Posterior vena cava (tissue), 2 donors: ENCODE results near the gene NEUROG3. TPM values are rescaled to one million over a fixed set of nuclear protein-coding genes. Genes with fewer than 3 reads are reported as not detected.
A peak's percentile ranks its signal among the peaks of the same experiment; 100 is the strongest.
"Not testable (repeated sequence)": the region's sequence is repeated elsewhere in the genome, so short reads cannot be mapped to it uniquely, and the experiment has no call there.

Experiments
- DNase-seq: peaks from one replicate; pipeline ENCODE4 v3.0.0-alpha.2; 2020; ENCODE audit warnings: low spot score
- intact Hi-C, 2 donors: fragments of 100-400 bp; cut with DNase I; formaldehyde crosslinking; loops; one replicate each; pipeline versions ENCODE4 v1.14.1 to v1.14.2; 2022 to 2023
- total RNA-seq, 2 donors: library from RNA; stranded (reverse); fragmentation: NEBNext Ultra II Directional; extraction: Animal tissue kit (Norgen Biotek cat#: 25700); gene quantifications; one replicate each; pipeline ENCODE4 v1.2.1, GENCODE V29; 2021
- donor health status: DM: yes; HTN: yes; CAD: no.
- donor health status: DM: yes; HTN: yes; CAD: no.

The NEUROG3 gene
- total RNA-seq, 2 donors from 2014 or later = not detected

DNA sequence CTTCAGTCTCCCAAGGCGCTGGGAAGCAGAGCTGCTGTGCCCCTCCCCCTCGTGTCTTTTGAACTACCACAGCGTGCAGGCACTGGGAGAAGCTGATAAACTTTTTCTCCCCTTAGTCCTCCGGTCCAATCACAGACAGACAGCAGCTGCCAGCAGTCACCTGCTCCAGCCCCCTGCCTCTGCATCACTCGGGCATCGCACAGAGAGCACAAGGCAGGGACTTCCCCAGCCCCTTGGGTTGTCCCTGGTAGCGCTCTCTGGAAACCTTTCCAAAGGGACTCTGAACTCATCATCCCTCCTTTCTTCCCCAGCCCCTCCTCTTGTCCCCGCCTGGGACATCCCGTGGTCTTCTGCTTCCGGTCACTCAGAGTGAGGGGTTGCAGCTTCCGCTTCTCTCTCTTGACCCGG lies 1.4 kb upstream of the NEUROG3 start:
- intact Hi-C loops = loop anchor here in 1 of 2 donors (10.0 kb wide), 1 partner anchor 1020 kb away; no protein-coding TSS in a partner anchor
- no peak for DNase-seq

DNA sequence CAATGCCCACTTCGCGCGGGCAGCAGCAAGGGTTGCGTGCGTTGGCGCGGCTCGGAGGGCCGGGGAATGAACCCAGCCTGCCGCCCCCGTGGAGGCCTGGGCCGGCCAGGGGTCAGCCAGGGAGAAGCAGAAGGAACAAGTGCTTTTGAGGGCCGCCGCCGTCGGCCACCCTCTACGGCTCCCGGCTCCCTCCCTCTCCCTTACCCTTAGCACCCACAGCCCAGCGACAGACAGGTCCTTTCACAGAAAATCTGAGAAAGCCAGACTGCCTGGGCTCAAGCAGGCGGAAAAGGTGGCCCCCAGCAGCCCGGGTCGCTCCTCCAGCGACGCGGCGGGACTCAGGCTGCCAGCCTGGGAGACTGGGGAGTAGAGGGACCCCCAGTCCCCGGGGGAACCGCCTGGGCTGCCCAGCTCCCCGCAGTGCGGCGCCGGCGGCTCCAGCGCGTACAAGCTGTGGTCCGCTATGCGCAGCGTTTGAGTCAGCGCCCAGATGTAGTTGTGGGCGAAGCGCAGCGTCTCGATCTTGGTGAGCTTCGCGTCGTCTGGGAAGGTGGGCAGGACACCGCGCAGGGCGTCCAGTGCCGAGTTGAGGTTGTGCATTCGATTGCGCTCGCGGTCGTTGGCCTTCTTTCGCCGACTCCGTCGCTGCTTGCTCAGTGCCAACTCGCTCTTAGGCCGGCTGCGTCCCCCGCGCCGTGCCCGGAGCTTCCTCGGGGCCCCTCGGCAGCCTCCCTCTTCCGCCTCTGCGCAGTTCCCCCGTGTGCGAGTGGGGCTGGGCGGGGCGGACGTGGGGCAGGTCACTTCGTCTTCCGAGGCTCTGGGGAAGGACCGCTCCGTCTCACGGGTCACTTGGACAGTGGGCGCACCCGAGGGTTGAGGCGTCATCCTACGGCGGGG lies 815 bp downstream of the NEUROG3 start:
- intact Hi-C loops = loop anchor here in 1 of 2 donors (10.0 kb wide), 1 partner anchor 1022 kb away; no protein-coding TSS in a partner anchor
- no peak for DNase-seq

DNA sequence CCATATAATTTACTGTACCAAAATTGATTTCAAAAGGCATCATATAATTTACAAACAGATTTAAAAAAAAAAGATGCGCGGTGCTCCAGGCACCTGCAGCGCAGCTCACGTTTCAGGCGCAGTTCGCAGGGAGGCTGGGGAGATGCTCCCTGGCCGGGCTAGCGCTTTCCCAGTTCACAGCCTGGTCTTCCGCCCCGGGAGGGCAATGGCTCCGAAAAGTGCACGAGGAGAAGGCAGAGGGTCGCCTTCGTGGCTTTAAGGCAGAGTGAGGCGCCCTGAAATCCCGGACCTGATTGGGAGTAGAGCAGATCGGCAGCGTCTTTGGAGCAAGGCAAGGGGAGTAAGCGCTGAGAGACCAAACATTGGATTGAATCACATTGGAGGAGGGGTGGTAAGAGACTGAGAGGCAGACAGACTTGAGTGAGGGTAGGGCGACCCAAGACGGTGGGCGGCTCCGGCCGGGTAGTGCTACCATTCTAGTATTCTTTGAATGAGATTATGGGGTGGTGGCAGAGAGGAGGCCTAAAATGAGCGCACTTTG lies 1.5 kb downstream of the NEUROG3 start:
- intact Hi-C loops = loop anchor here in 1 of 2 donors (10.0 kb wide), 1 partner anchor 1023 kb away; no protein-coding TSS in a partner anchor
- no peak for DNase-seq

DNA sequence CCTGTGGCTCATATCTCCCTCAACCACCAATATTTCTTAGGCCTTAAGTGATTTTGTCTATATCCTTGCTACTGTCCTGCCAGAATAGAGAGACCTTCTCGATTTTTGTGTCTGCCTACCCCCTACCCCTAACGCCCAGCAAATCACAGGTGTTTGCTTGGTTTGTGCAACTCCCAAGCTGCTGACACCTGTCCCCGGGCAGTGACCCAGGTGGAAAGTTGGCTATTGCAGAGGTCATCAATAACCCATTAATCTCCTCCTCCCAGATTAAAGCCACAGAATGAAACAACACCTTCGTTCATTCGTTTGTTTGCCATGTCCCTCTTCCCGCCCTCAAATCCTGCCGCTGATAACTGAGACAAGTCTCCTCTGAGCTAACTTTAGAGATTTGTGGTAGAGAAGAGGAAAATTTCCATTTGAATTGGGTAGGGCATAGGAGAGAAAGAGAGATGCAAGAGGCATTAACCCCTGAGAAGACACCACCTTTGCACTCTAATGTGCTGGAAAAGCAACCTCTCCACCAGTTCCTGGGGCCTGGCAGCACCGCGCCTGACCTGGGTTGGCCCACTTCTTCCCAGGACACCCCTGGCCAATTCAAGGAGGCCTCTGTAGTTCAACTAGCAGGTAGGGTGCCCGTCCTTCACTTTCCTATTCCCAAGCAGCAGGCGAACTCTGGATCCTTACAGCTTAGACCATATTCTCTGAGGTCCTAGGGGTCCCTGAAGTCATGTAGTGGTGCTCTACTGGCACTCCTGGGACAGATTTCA lies 3.0 kb downstream of the NEUROG3 start:
- intact Hi-C loops = loop anchor here in 1 of 2 donors (10.0 kb wide), 1 partner anchor 1025 kb away; no protein-coding TSS in a partner anchor
- no peak for DNase-seq

DNA sequence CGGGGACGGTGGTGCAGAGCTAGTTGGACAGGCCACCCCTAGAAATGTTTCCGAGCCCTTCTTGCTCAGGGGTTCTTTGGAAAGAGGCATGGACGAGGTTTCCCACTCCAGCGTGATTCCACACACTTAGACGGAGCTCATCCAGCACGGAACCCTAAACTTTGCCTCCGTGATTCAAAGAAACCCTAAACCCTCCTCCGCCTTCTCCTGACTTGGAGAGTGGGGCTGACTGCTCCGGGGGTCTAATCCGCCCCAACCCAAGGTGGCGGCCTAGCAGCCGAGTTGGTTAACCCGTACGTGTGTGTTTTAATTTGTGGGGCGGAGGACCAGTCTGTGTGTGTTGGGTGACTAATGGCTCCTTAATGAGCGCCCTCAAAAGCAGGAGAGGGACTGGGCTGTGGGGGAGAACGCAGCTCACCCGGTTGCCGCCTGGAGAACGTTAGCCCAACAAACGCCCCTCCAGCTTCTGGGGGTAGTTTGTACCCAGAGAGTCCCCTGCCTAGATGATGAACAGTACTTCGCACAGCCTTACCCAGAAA lies 3.8 kb downstream of the NEUROG3 start:
- DNase-seq = no peak
- intact Hi-C loops = loop anchor here in 1 of 2 donors (5.0 kb wide), 1 partner anchor 677 kb away; no protein-coding TSS in a partner anchor

DNA sequence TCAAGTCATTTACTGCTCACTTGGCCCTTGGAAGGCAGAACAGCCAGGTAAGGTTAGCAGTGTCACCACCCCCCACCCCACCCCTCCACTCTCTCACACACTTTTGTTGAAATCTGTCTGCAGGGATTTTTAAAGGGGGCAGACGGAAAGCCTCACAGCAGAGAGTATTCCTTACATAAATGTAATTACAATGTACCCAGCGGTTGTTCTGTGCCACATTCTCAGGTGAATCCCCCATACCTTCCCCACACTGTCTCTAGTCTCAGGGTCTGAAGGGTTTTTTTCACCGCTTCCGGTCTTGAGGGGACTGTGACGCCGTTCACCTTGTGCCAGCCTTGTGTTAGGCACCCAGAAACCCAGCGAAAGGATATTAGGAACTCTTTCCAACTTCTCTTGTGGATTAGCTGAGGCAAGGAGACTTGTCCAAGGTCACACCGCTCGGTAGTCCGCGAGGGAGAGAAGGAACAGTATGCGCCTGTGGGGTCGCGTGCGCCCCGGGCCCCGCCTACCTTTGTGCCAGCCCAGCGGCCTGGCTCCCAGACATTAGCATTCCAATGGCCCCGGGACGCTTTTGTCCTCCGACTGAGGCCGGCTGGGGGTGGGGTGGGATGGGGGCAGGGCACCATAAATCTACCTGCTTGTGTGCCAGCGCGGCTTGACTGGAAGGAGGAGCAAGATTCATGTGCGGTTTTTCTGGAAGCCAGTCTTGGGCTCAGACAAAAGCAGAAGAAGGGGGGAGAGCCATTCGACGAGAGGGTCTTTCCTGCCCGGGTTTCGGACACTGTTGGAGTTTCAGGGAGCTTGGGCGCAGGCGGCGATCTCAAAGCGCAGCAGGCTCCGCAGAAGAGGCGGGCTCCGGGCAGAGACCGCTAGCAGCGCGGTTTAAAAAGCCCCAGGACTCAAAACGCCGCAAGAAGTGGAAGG lies 4.5 kb downstream of the NEUROG3 start:
- peak; percentile 79 for DNase-seq
- intact Hi-C loops = loop anchor here in 1 of 2 donors (5.0 kb wide), 1 partner anchor 676 kb away; no protein-coding TSS in a partner anchor

DNA sequence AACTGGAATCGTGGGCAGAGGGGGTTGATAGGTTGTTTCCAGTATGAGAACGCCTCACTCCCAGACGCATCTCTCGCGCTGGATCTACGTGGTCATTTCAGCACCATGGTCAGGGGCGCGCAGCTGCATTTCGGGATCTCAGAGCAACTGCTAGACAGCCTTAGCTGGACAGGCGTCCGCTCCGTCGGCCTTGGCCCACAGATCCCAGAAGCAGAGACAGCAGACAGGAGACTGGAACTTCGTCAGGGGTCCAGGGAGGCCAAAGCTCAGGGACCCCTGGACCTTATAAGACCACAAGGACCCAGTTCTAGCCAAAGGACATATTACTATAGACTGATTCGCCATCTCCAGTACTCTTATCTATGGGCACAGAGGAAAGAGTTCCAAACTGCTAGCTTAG lies 5.3 kb downstream of the NEUROG3 start:
- intact Hi-C loops = loop anchor here in 1 of 2 donors (5.0 kb wide), 1 partner anchor 676 kb away; no protein-coding TSS in a partner anchor
- DNase-seq = peak; percentile 88

DNA sequence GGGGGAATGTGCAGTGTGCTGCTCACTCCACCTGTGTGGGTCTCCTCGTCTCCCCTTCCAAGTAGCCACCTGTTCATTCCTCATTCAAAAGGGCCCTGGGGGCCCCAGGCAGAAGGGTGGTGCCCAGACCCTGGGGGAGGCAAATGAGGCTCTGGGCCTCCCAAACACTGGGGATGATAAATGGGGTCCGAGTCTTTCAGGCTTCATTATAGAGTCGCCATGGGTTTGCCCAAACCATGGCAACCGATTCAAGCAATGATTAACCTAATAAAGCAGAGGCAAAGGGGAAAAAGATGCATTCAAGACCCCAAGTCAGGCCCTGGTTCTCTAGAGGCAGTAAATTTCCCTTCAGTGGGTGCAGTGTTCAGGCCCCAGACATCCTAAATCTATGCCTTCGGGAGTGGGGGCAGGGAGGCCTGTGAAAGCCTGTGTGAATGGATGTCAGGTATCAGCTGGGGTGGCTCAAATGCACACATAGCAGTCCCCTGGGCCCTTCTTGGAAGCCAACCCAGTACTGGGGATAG lies 10.4 kb downstream of the NEUROG3 start:
- no peak for DNase-seq
- intact Hi-C loops = no loop called here

DNA sequence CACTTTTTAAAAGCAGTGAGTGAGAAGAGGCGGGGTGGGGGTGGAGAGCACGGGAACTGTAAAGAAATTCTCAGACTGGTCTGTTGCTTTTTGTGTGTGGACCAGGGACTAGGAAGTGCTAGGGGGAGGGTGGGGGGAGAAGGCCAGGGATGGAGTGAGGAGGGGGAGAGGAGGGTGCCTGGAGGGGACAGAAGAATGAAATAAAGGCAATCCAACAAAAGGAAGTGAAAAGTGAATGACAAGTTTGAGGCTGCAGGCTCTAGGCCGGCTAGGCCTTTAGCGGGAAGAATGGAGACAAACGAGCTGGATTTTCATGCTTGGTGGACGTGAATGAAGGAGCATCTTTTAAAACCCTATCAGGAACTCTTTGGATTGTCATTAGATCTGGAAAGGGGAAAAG lies 13.7 kb downstream of the NEUROG3 start:
- no peak for DNase-seq
- intact Hi-C loops = no loop called here

DNA sequence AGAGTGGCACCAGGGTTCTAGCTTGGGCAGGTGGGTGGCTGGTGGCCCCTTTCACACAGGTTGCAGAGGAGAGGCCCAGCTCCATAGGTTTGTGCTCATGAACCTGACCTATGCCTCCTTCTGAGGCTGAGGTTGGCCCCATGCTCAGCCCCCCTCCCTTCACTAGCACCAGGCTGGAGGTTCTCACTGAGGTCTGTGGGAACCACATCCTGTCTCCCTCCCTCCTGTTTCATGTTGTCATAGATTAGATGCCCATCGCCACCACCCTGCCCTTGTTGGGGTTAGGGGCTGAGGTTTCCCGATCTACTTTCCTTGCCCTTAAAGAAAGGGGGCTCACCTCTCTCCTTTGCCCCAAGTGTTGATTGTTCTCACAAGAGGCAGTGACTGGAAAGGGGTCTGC lies 14.7 kb downstream of the NEUROG3 start:
- intact Hi-C loops = no loop called here
- no peak for DNase-seq

DNA sequence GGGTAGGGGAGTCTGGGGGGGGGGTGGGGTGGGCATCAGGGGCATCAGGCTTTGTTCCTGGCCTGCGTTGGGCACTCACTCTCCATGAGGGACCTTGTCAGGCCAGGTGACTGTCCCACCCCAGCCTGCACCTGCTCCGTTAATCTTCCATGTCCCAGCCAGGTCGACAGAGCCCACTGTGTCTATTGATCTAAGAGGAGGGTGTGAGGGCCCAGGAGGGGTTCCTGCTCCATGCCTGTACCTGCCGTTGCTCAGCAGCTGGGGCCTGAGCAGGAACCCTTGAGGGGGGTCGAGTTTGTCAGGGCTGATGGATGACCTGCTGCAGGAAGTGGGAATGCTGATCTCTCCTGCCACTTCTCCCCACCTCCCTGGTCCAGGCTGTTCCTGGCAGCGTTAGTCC lies 18.6 kb downstream of the NEUROG3 start:
- no peak for DNase-seq
- intact Hi-C loops = no loop called here

DNA sequence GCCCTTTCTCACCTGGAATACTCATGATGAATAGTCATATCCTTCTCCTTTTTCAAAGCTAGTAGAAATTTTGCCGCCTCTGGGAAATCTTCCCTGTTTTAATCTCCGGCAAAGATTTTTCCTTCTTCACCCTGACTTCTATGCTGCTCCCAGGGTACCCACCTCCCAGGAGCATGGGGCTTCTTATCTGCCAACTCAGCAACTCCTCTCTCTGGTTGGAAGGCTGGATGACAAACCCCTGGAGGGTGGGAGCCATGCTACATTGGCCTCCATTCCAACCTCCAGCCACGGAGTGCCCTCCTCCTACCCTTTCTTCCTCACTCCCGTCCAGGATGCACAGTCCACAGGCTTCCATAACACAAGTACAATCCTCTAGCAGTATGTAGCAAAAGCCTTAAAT lies 19.9 kb downstream of the NEUROG3 start:
- intact Hi-C loops = no loop called here
- DNase-seq = no peak

DNA sequence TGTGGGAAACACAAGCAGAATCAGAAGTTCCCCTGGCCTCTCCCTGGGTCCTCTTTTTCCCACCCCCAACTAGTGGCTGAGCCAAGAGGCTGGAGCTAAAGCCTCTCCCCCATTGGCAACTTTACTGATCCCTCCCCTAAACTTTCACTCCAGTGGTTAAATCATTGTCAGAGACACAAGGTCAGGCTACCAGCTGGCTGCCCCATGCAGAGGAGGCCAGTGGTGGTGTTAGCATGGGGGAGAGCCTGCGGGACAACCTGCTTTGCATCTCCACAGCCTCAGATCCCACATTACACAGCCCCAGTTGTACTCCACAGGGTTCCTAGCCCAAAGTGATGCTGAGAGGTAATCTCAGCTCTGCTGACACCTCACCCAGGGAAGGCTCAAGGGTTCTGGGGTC lies 21.0 kb downstream of the NEUROG3 start:
- no peak for DNase-seq
- intact Hi-C loops = no loop called here

DNA sequence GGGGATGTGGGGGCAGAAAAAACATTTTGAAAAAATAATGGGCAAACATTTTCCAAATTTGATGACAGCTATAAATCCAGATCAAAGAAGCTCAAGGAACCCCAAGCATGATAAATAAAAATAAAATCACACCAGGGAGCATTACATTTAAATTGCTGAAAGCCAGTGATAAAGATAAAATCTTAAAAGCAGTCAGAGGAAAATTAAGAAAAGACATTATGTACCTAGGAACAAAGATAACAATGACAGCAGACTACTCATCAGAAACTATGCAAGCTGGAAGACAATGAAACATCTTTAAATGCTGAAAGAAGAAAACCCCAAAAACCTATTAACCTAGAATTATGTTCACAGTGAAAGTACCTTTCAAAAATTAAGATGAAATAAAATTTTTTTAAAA lies 23.3 kb downstream of the NEUROG3 start:
- no peak for DNase-seq
- intact Hi-C loops = no loop called here

DNA sequence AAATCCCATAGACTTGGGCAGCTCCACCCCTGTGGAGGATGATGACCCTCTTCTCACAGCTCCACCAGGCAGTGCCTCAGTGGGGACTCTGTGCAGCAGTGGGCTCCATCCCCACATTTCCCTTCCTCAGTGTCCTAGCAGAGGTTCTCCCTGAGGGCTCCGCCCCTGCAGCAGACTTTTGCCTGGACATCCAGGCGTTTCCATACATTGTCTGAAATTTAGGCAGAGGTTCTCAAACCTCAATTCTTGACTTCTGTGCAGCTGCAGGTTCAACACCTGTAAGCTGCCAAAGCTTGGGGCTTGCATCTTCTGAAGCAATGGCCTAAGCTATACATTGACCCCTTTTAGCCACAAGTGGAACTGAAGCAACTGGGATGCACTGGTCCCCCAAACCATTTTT lies 31.8 kb downstream of the NEUROG3 start:
- intact Hi-C loops = no loop called here
- no peak for DNase-seq

DNA sequence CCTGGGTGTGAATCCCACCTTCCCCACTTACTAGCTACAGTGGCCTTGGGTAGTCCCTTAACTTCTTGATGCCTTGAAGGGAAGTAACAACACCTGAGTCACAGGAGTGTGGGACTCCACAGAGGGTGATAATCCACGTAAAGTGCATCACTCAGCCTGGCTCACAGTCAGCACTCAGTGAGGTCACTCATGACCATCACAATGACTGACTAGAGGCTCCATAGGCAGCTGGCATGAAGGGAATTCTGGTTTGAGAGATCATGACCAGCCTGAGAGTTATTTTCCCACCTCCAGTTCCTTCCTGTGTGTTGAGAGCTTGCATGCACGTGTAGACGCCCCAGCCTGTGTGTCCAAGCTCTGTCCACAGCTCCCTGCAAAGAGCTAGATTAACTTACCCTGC lies 34.8 kb downstream of the NEUROG3 start:
- no peak for DNase-seq
- intact Hi-C loops = loop anchor here in 1 of 2 donors (2.0 kb wide), 1 partner anchor 40 kb away; no protein-coding TSS in a partner anchor

DNA sequence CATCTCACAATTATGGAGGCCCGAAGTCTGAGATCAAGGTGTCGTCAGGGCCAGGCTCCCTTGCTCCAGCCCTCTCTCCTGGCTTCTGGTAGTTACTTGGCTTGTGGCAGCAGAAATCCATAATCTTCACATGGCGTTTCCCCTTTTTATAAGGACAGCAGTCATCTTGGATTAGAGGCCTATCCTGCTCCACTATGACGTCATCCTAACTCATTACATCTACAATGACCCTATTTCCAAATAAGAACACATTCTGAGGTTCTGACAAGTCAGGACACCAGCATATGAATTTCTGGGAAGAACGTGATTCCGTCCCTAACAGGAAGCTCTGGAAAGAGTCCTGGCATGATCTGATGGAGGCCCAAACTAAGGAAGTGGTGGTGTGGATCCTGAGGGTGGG lies 35.8 kb downstream of the NEUROG3 start:
- intact Hi-C loops = no loop called here
- no peak for DNase-seq

DNA sequence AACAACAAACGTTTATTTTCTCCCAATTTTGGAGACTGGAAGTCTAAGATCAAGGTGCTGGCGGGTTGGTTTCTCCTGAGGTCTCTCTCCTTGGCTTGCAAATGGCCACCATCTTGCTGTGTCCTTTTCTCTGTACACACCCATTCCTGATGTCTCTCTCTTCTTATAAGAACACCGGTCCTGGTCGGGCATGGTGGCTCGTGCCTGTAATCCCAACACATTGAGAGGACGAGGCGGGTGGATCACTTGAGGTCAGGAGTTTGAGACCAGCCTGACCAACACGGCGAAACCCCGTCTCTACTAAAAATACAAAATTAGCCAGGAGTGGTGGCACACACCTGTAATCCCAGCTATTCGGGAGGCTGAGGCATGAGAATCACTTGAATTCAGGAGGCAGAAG lies 36.7 kb downstream of the NEUROG3 start:
- DNase-seq, intact Hi-C loops: not testable (repeated sequence)
